ENCODE results near the gene DNAJC4.

DNA sequence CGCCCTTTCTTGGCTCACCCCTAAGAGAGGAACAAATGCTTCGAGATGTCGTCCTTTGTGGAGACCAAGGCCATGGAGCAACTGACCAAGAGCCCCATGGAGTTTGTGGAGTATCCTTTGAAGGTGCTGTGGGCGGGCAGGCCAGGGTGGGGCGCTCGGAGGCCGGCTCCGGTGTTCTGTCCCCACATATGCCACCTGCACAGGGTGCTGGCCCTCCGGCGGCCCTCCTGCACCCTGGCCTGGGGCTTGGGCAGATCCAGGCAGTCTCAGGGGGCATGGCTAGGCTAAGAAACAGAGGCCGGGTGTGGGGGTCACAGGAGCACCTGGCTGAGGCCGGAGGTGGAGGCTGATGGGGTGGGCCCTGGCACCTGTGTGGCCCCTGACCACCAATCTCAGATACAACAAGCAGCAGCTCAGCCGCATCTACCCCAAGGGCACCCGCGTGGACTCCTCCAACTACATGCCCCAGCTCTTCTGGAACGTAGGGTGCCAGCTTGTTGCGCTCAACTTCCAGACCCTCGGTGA lies 31.3 kb downstream of the DNAJC4 start:
- TF ChIP-seq, protein P1, sequence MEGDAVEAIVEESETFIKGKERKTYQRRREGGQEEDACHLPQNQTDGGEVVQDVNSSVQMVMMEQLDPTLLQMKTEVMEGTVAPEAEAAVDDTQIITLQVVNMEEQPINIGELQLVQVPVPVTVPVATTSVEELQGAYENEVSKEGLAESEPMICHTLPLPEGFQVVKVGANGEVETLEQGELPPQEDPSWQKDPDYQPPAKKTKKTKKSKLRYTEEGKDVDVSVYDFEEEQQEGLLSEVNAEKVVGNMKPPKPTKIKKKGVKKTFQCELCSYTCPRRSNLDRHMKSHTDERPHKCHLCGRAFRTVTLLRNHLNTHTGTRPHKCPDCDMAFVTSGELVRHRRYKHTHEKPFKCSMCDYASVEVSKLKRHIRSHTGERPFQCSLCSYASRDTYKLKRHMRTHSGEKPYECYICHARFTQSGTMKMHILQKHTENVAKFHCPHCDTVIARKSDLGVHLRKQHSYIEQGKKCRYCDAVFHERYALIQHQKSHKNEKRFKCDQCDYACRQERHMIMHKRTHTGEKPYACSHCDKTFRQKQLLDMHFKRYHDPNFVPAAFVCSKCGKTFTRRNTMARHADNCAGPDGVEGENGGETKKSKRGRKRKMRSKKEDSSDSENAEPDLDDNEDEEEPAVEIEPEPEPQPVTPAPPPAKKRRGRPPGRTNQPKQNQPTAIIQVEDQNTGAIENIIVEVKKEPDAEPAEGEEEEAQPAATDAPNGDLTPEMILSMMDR (IDR thresholded peaks at IDR 0.05; ENCODE audit: low read depth, low read length), result no peak
- TF ChIP-seq MYC (IDR thresholded peaks at IDR 0.05; ENCODE audit: low read depth, low read length) (no peak), POLR2A (IDR thresholded peaks at IDR 0.05; ENCODE audit: extremely low read depth, insufficient read length) (no peak)
